ENCODE results near the gene CUEDC1. TPM values are rescaled to one million over a fixed set of nuclear protein-coding genes. Genes with fewer than 3 reads are reported as not detected.

The CUEDC1 gene
- total and polyA plus RNA-seq, 2 donors (not counting 1 experiment from before 2014, with no cell fraction given): 0.57 TPM; not detected in 1

DNA sequence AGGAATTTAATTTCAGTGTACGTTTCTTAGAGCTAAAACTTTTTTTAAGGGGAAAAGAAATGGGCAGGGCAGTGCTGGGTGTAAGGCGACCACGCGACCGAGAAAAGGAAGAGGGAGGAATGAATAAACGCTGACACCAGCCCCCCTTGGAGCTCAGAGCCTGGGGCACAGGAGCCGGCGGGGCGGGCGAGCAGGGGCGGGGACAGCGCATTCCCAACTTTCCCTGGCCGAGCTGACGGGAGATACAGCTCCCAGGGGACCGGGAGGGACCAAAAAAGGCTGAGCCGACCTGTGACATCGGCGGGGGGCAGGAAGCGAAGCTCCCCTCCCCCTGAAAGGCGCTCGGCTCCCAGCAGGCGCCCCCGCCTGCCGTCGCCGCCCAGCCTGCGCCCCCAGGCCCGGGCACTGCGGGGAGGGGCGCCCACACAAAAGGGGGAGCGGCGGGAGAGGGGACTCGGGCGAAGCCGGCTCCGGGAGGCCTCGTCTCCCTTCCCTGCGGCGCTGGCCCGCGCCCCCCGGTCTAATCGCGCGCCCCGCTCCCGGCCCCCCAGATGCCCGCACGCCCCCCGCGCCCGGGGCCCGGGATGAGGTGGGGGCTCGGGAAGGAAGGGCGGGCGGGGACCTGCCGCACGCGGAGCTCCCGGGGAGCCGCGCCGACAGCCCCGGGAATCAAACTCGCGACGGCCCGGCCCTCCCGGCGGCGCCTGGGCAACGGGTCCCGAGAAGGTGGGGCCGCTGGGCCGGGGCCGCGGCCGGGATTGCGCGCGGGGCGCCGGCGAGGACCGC lies 622 bp downstream of the CUEDC1 start:
- H3K9ac ChIP-seq (ENCODE audit: low read length): no peak overlapping the region
- H3K36me3 ChIP-seq (replicated peaks in 1 of 2; ENCODE audit: control extremely low read depth in 1 of 2, control insufficient read depth in 1 of 2, extremely low read depth in 1 of 2, insufficient read depth in 2 of 2, low read length in 1 of 2): no peaks in the 10 kb centered on the region
- H3K79me2 ChIP-seq (ENCODE audit: control insufficient read depth, insufficient read depth, low read length): no peaks in the 10 kb centered on the region
- peak overlapping the region in 2 of 5 experiments; percentile 33 for H3K4me3 ChIP-seq (ENCODE audit: control extremely low read depth in 1 of 5, extremely low read depth in 1 of 5, insufficient read depth in 1 of 5, low read depth in 2 of 5, low read length in 4 of 5)
- peaks cover 33 to 36% of the 10 kb centered on the region in 2 donors for H3K4me1 ChIP-seq (ENCODE audit: control insufficient read depth in 2 of 2, insufficient read depth in 2 of 2, low read length in 2 of 2)
- H3K27ac Mint-ChIP-seq: no peak overlapping the region
- intact Hi-C loops (cut with micrococcal nuclease): no loop called here
- peak overlapping the region; percentile 77 for H3K4me2 ChIP-seq (replicated peaks; ENCODE audit: low read depth, low read length, poor library complexity, severe bottlenecking)
- H3K4me3 Mint-ChIP-seq: peak overlapping the region; percentile 71
- TF ChIP-seq EZH2 (IDR thresholded peaks at IDR 0.05; ENCODE audit: borderline replicate concordance, insufficient read depth, low read depth, low read length, poor library complexity, severe bottlenecking) (peak; percentile 69), CTCF (IDR thresholded peaks at IDR 0.05) (no peak)
- CTCF ChIA-PET: interaction anchor here (1.0 to 2.6 kb wide), 6 partner anchors 8 to 62 kb away, joined by 3 to 12 read pairs (median 4); no protein-coding TSS in a partner anchor
- POLR2A ChIA-PET: interaction anchor here (2.0 kb wide), 1 partner anchor 15 kb away, joined by 9 read pairs; no protein-coding TSS in a partner anchor
- no peak for ATAC-seq (ENCODE audit: low read depth)
- H3K27ac ChIP-seq (ENCODE audit: low read length in 2 of 2): no peak overlapping the region
- peaks cover 67% of the 10 kb centered on the region for H3K27me3 Mint-ChIP-seq
- WGBS (ENCODE audit: insufficient coverage): 2% methylated on average over 73 of the region's 85 CpGs
- peaks cover 17% of the 10 kb centered on the region for H4K20me1 ChIP-seq (ENCODE audit: control insufficient read depth, insufficient read depth, low read length, poor library complexity, severe bottlenecking)
- H3K27me3 ChIP-seq (replicated peaks in 1 of 4; ENCODE audit: control extremely low read depth in 1 of 4, control insufficient read depth in 3 of 4, insufficient read depth in 4 of 4, low read length in 3 of 4): peaks cover 0 to 71% (median 32%) of the 10 kb centered on the region in 4 experiments
- no peak for DNase-seq
- peaks cover 0 to 14% (median 0%) of the 10 kb centered on the region in 3 donors for H3K9me3 ChIP-seq (ENCODE audit: control extremely low read depth in 1 of 3, control insufficient read depth in 2 of 3, insufficient read depth in 1 of 3, low read length in 2 of 3)
- H3K9me3 Mint-ChIP-seq (ENCODE audit: insufficient read depth): no peaks in the 10 kb centered on the region
- no peak overlapping the region for H2AFZ ChIP-seq (ENCODE audit: insufficient read depth, low read depth, low read length, poor library complexity, severe bottlenecking)
- peaks cover 36% of the 10 kb centered on the region for H3K4me1 Mint-ChIP-seq

All from B cell (primary cell).